ENCODE measurements around the gene CACNA2D3.

DNA sequence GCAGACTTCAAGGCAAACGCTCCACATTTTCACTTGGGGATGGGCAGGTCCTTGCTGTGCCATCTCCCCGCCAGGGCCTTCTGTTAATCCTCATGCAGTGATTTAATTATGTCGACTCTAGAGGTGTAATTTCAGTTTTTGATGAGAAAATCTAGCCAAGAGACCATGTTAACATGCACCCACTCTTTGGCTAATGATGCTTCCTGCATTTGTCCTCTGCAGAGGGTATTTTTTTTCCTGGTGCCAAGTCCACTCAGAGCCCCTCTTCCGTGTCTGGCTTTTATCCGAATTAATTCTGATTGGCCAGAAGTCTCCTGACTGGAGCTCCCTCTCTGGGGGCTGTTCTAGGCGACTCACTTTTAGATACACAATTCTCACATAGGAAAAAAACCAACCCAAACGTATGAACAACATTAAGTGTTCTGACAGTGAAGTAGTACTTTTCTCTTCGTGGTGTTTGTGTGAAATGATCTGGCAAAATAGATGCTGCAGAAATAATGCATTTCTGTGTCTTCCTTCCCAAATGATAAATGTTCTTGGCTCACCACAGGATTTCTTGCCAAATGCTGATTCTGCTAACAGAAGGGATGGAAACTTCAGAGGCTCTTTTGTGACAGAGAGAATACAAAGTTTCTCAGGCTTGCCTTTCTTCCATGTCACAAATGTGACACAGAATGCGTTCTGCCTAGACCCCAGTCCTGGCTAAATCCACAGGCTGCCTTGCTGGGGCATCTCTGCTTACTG, 190.0 kb downstream of the CACNA2D3 start:
- TF ChIP-seq, protein P1, sequence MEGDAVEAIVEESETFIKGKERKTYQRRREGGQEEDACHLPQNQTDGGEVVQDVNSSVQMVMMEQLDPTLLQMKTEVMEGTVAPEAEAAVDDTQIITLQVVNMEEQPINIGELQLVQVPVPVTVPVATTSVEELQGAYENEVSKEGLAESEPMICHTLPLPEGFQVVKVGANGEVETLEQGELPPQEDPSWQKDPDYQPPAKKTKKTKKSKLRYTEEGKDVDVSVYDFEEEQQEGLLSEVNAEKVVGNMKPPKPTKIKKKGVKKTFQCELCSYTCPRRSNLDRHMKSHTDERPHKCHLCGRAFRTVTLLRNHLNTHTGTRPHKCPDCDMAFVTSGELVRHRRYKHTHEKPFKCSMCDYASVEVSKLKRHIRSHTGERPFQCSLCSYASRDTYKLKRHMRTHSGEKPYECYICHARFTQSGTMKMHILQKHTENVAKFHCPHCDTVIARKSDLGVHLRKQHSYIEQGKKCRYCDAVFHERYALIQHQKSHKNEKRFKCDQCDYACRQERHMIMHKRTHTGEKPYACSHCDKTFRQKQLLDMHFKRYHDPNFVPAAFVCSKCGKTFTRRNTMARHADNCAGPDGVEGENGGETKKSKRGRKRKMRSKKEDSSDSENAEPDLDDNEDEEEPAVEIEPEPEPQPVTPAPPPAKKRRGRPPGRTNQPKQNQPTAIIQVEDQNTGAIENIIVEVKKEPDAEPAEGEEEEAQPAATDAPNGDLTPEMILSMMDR (IDR thresholded peaks at IDR 0.05) = no peak
- TF ChIP-seq ZFX (IDR thresholded peaks at IDR 0.05; ENCODE audit: borderline replicate concordance) = no peak
